ENCODE data around the gene EVI5.

The EVI5 gene

GRCh38 chr1:92583821-92584760 is 200.8 kb downstream of the EVI5 start:
- no peaks in the 10 kb centered on the region for H3K27me3 Mint-ChIP-seq (ENCODE audit: low read depth)
- peaks cover 8% of the 10 kb centered on the region for H3K9me3 Mint-ChIP-seq
- DNase-seq (ENCODE audit: low spot score), result no peak
- H3K4me1 Mint-ChIP-seq (ENCODE audit: low read depth), result peaks cover 56% of the 10 kb centered on the region
- peaks cover 17% of the 10 kb centered on the region for H3K36me3 Mint-ChIP-seq (ENCODE audit: low read depth)
- peak overlapping the region; percentile 82 for H3K4me3 Mint-ChIP-seq
- H3K27ac Mint-ChIP-seq, result peak overlapping the region; percentile 89

GRCh38 chr1:92577261-92577895 is 207.5 kb downstream of the EVI5 start:
- Mint-ChIP-seq H3K27ac (peak overlapping the region; percentile 77), H3K27me3 (ENCODE audit: low read depth) (no peaks in the 10 kb centered on the region), H3K4me1 (ENCODE audit: low read depth) (peaks cover 71% of the 10 kb centered on the region), H3K36me3 (ENCODE audit: low read depth) (peaks cover 8% of the 10 kb centered on the region), H3K4me3 (peak overlapping the region; percentile 82), H3K9me3 (no peaks in the 10 kb centered on the region)
- peak; percentile 31 for DNase-seq (ENCODE audit: low spot score)

- DNase-seq (ENCODE audit: low spot score), result no peak
- no peaks in the 10 kb centered on the region for H3K9me3 Mint-ChIP-seq
- no peaks in the 10 kb centered on the region for H3K27me3 Mint-ChIP-seq (ENCODE audit: low read depth)
- peak overlapping the region; percentile 85 for H3K27ac Mint-ChIP-seq
- H3K36me3 Mint-ChIP-seq (ENCODE audit: low read depth), result peaks cover 5% of the 10 kb centered on the region
- H3K4me1 Mint-ChIP-seq (ENCODE audit: low read depth), result peaks cover 73% of the 10 kb centered on the region
- H3K4me3 Mint-ChIP-seq, result peak overlapping the region; percentile 79
Observed at GRCh38 chr1:92575123-92575522, 209.8 kb downstream of the EVI5 start.

- DNase-seq (ENCODE audit: low spot score), result no peak
- Mint-ChIP-seq H3K9me3 (no peaks in the 10 kb centered on the region), H3K27ac (peak overlapping the region; percentile 81), H3K4me1 (ENCODE audit: low read depth) (peaks cover 75% of the 10 kb centered on the region), H3K36me3 (ENCODE audit: low read depth) (peaks cover 10% of the 10 kb centered on the region), H3K4me3 (peak overlapping the region; percentile 72), H3K27me3 (ENCODE audit: low read depth) (no peaks in the 10 kb centered on the region)
Observed at GRCh38 chr1:92572520-92572919, 212.4 kb downstream of the EVI5 start.

GRCh38 chr1:92571578-92571977 is 213.3 kb downstream of the EVI5 start:
- Mint-ChIP-seq H3K27ac (peak overlapping the region; percentile 81), H3K36me3 (ENCODE audit: low read depth) (peaks cover 10% of the 10 kb centered on the region), H3K4me3 (peak overlapping the region; percentile 72), H3K9me3 (no peaks in the 10 kb centered on the region), H3K4me1 (ENCODE audit: low read depth) (peaks cover 66% of the 10 kb centered on the region), H3K27me3 (ENCODE audit: low read depth) (no peaks in the 10 kb centered on the region)
- no peak for DNase-seq (ENCODE audit: low spot score)

GRCh38 chr1:92567211-92567868 is 217.6 kb downstream of the EVI5 start:
- peaks cover 14% of the 10 kb centered on the region for H3K36me3 Mint-ChIP-seq (ENCODE audit: low read depth)
- DNase-seq (ENCODE audit: low spot score), result no peak
- H3K4me1 Mint-ChIP-seq (ENCODE audit: low read depth), result peaks cover 69% of the 10 kb centered on the region
- no peaks in the 10 kb centered on the region for H3K9me3 Mint-ChIP-seq
- no peaks in the 10 kb centered on the region for H3K27me3 Mint-ChIP-seq (ENCODE audit: low read depth)
- H3K27ac Mint-ChIP-seq, result no peak overlapping the region
- H3K4me3 Mint-ChIP-seq, result no peak overlapping the region

- H3K9me3 Mint-ChIP-seq, result no peaks in the 10 kb centered on the region
- H3K4me1 Mint-ChIP-seq (ENCODE audit: low read depth), result peaks cover 59% of the 10 kb centered on the region
- no peaks in the 10 kb centered on the region for H3K27me3 Mint-ChIP-seq (ENCODE audit: low read depth)
- H3K36me3 Mint-ChIP-seq (ENCODE audit: low read depth), result peaks cover 12% of the 10 kb centered on the region
- peak overlapping the region; percentile 77 for H3K27ac Mint-ChIP-seq
- peak overlapping the region; percentile 63 for H3K4me3 Mint-ChIP-seq
- DNase-seq (ENCODE audit: low spot score), result no peak
Observed at GRCh38 chr1:92563457-92564216, 221.3 kb downstream of the EVI5 start.

GRCh38 chr1:92556350-92556749 is 228.6 kb downstream of the EVI5 start:
- H3K27ac Mint-ChIP-seq, result peak overlapping the region; percentile 64
- H3K4me1 Mint-ChIP-seq (ENCODE audit: low read depth), result peaks cover 61% of the 10 kb centered on the region
- H3K27me3 Mint-ChIP-seq (ENCODE audit: low read depth), result no peaks in the 10 kb centered on the region
- DNase-seq (ENCODE audit: low spot score), result no peak
- no peaks in the 10 kb centered on the region for H3K9me3 Mint-ChIP-seq
- no peak overlapping the region for H3K4me3 Mint-ChIP-seq
- peaks cover 27% of the 10 kb centered on the region for H3K36me3 Mint-ChIP-seq (ENCODE audit: low read depth)

- Mint-ChIP-seq H3K27ac (peak overlapping the region; percentile 60), H3K9me3 (peaks cover 8% of the 10 kb centered on the region), H3K27me3 (ENCODE audit: low read depth) (no peaks in the 10 kb centered on the region), H3K36me3 (ENCODE audit: low read depth) (peaks cover 34% of the 10 kb centered on the region), H3K4me3 (peak overlapping the region; percentile 6), H3K4me1 (ENCODE audit: low read depth) (peaks cover 54% of the 10 kb centered on the region)
- DNase-seq (ENCODE audit: low spot score), result no peak
Observed at GRCh38 chr1:92554216-92554615, 230.7 kb downstream of the EVI5 start.

GRCh38 chr1:92551916-92552315 is 233.0 kb downstream of the EVI5 start:
- Mint-ChIP-seq H3K36me3 (ENCODE audit: low read depth) (peaks cover 40% of the 10 kb centered on the region), H3K27me3 (ENCODE audit: low read depth) (no peaks in the 10 kb centered on the region)

GRCh38 chr1:92544756-92545165 is 240.1 kb downstream of the EVI5 start:
- H3K36me3 Mint-ChIP-seq (ENCODE audit: low read depth), result peaks cover 31% of the 10 kb centered on the region
- no peaks in the 10 kb centered on the region for H3K27me3 Mint-ChIP-seq (ENCODE audit: low read depth)
- H3K27ac Mint-ChIP-seq, result peak overlapping the region; percentile 82
- DNase-seq (ENCODE audit: low spot score), result peak; percentile 40
- H3K4me1 Mint-ChIP-seq (ENCODE audit: low read depth), result peaks cover 62% of the 10 kb centered on the region
- peak overlapping the region; percentile 69 for H3K4me3 Mint-ChIP-seq
- H3K9me3 Mint-ChIP-seq, result peaks cover 7% of the 10 kb centered on the region

More at GRCh38 chr1:92551916-92552315, 233.0 kb downstream of the EVI5 start:
- peaks cover 11% of the 10 kb centered on the region for H3K9me3 Mint-ChIP-seq
- DNase-seq (ENCODE audit: low spot score), result no peak
- H3K4me1 Mint-ChIP-seq (ENCODE audit: low read depth), result peaks cover 51% of the 10 kb centered on the region
- H3K4me3 Mint-ChIP-seq, result peak overlapping the region; percentile 67
- peak overlapping the region; percentile 77 for H3K27ac Mint-ChIP-seq

- DNase-seq (ENCODE audit: low spot score), result no peak
- no peaks in the 10 kb centered on the region for H3K27me3 Mint-ChIP-seq (ENCODE audit: low read depth)
- H3K36me3 Mint-ChIP-seq (ENCODE audit: low read depth), result peaks cover 25% of the 10 kb centered on the region
- H3K27ac Mint-ChIP-seq, result peak overlapping the region; percentile 89
- peaks cover 70% of the 10 kb centered on the region for H3K4me1 Mint-ChIP-seq (ENCODE audit: low read depth)
- H3K9me3 Mint-ChIP-seq, result no peaks in the 10 kb centered on the region
- H3K4me3 Mint-ChIP-seq, result peak overlapping the region; percentile 65
Observed at GRCh38 chr1:92543131-92544055, 241.5 kb downstream of the EVI5 start.

Data from T-helper 2 cell treated with Interferon-gamma antibody and Interleukin-4, amounts not matched to agents 5 μg/mL and 100 μg/mL, for 36 hours (primary cell).